HL-60/S4 treated with retinoic acid at 250 ng/mL for 4 days and 3 days (cell line): ENCODE results near the gene HOXC13.

ENCODE experiments used
- in situ Hi-C: fragments of 300-500 bp; cut with MboI; formaldehyde crosslinking; loops from 2 replicates; pipeline ENCODE4 v1.7.0; 2022; ENCODE audit warnings: low sequenced_read_pairs

HOXC13 gene

GRCh38 chr12:53991077-53991460, 52.4 kb downstream of the HOXC13 start:
- in situ Hi-C loops, result loop anchor here (25.0 kb wide), 1 partner anchor 396 kb away; the partner anchor contains the start of gene ZNF385A

GRCh38 chr12:53992377-53992889, 53.8 kb downstream of the HOXC13 start:
- in situ Hi-C loops, result loop anchor here (25.0 kb wide), 1 partner anchor 395 kb away; the partner anchor contains the start of gene ZNF385A

- in situ Hi-C loops, result loop anchor here (25.0 kb wide), 1 partner anchor 394 kb away; the partner anchor contains the start of gene ZNF385A
Measured at GRCh38 chr12:53993162-53994008, 54.8 kb downstream of the HOXC13 start.

GRCh38 chr12:53994009-53994263, 55.3 kb downstream of the HOXC13 start:
- in situ Hi-C loops, result loop anchor here (25.0 kb wide), 1 partner anchor 393 kb away; the partner anchor contains the start of gene ZNF385A

DNA sequence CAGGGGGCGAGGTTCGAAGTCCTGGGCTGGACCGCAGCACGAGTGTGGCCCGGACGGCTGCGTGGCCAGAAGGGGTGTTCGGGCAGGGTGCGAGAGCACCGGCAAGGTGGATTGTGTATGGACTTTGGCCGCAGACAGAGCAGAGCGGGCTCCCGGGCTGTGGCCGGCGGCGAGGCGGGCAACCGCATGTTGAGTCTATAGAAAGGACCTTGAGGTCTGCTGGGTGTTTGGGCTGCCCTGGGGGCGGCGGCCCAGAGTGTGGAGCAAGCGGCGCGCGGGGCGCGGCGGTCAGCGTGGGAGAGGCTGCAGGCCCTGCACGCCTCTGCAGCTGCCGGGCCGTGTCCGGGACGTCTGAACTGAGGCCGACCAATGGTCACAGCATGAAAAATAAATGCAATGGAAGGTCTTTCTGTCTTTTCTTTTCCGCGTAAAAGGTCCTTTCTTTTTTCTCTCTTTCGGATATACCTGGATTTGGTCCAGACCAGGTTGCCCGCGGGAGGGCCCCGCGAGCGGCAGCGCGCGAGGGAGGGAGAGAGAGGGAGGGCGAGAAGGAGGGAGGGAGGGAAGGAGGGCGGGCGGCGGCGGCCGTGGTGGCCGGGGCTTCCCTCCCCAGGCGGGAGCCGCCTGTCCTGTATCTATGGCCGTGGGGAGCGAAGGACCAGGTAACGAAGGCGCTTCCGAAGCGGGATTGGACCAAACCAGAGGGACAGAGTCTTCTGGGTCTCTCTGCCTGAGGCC, 55.8 kb downstream of the HOXC13 start:
- in situ Hi-C loops, result loop anchor here (25.0 kb wide), 1 partner anchor 393 kb away; the partner anchor contains the start of gene ZNF385A

DNA sequence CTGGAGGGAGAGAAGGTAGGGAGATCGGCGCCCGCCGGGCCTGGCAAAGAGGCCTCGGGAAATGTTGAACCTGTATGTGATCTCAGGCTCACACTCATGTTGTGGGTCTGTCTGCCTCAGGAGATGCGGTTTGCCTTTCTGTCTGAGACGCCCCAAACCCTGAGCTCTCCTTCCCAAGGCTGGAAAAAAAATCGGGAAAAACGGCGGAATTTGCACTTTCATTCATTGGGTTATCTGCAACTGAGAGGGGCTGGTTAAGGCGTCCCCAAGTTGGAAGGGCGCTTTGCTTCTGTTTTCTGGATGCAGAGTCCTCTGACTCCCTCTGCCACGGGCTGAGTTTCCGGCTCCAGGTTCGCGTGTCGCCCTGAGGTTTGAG, 56.4 kb downstream of the HOXC13 start:
- in situ Hi-C loops, result loop anchor here (25.0 kb wide), 1 partner anchor 392 kb away; the partner anchor contains the start of gene ZNF385A

DNA sequence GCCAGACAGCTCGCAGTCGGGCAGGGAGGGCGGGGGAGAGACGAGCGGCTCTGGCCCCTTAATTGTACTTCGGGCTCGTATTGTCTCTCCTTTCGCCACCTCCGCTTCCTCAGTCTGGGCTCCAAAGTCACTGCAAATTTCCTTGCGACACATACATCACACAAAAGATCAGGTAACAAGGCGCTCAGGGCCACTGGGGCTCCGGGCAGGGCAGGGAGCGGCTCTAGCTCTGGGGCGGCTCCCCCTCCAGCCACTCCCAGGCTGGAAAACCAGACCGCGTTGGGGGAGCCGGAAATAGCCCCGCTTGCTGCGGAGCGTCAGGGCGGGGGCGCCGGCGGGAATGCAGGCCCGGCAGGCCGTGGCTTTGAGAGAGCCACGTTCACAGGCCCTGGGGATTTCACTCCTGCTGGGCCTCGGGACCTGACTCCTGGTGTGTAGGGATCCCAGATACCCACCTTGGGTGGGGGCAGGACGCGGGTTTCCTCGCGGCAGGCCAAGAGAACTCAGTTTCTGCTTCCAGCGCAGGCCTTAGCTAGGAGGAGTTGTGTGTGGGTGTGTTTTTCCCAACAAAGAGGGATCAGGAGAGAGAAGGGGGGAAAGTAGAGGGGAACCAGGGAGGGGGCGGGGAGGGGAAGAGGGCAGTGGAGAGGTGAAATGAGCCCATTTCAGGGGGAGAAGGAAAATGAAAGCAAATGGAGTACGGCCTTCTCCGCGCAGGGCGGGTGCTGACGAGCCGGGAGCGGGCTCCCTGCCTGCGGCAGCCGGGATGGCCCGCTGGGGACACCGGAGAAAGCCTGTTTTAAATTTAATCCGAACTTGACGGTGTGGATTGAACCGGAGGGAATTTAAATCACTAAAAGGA, 57.0 kb downstream of the HOXC13 start:
- in situ Hi-C loops, result loop anchor here (25.0 kb wide), 1 partner anchor 392 kb away; the partner anchor contains the start of gene ZNF385A
